Transverse colon (tissue), 4 donors: ENCODE measurements around the gene RIC8A.
"Not testable (repeated sequence)": the region's sequence is repeated elsewhere in the genome, so short reads cannot be mapped to it uniquely, and the experiment has no call there.

Experiments used
- POLR2AphosphoS5 ChIP-seq, 3 donors: sonication (generic); formaldehyde crosslinking; IDR thresholded peaks; one replicate each; pipeline ENCODE4 v1.6.1; 2016; ENCODE audit warnings: antibody characterized with exemption in 3 of 3
- TF ChIP-seq, protein P1 (sequence below), 5 experiments: fragments of 200-600 bp in 3 of 5; fragments of 450-650 bp in 2 of 5; sonication (generic) in 3 of 5; IDR thresholded peaks; 1 replicate in 2 of 5; 2 replicates in 3 of 5; pipeline ENCODE4 v1.5.1; 2016 to 2017; ENCODE audit warnings: antibody characterized with exemption in 5 of 5, inconsistent platforms in 3 of 5, mild to moderate bottlenecking in 2 of 5, moderate library complexity in 1 of 5

DNA sequence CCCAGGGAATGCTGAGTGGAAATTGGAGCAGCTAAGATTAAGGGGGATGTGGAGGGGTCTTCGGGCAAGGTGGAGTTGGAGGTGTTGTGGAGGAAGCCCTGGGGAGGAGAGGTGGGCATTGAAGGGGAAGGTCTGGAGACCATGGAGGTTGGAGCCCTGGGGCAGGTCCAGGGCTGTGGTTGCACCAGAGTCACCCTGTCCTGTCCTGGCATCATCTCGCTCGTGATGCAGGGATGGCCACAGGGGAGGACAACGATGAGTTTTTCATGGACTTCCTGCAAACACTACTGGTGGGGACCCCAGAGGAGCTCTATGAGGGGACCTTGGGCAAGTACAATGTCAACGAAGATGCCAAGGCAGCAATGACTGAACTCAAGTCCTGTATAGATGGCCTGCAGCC lies 14.0 kb upstream of the RIC8A start:
- TF ChIP-seq, protein P1, sequence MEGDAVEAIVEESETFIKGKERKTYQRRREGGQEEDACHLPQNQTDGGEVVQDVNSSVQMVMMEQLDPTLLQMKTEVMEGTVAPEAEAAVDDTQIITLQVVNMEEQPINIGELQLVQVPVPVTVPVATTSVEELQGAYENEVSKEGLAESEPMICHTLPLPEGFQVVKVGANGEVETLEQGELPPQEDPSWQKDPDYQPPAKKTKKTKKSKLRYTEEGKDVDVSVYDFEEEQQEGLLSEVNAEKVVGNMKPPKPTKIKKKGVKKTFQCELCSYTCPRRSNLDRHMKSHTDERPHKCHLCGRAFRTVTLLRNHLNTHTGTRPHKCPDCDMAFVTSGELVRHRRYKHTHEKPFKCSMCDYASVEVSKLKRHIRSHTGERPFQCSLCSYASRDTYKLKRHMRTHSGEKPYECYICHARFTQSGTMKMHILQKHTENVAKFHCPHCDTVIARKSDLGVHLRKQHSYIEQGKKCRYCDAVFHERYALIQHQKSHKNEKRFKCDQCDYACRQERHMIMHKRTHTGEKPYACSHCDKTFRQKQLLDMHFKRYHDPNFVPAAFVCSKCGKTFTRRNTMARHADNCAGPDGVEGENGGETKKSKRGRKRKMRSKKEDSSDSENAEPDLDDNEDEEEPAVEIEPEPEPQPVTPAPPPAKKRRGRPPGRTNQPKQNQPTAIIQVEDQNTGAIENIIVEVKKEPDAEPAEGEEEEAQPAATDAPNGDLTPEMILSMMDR (IDR thresholded peaks at IDR 0.05), result not testable (repeated sequence)
- not testable (repeated sequence) for TF ChIP-seq POLR2AphosphoS5 (IDR thresholded peaks at IDR 0.05)
